Activated CD4-positive, alpha-beta T cell treated with anti-CD3 and anti-CD28 coated beads, Interleukin-2, Interleukin-4, amounts not matched to agents 100 ng/mL and 50 ng/mL, durations not matched to agents 16 hours and 8 hours (primary cell): ENCODE measurements around the gene DHX36.
A peak's percentile ranks its signal among the peaks of the same experiment; 100 is the strongest.

ENCODE experiments used
- DNase-seq: peaks from one replicate; pipeline ENCODE4 v3.0.0-alpha.2; 2020; ENCODE audit warnings: low spot score

Gene DHX36, protein sequence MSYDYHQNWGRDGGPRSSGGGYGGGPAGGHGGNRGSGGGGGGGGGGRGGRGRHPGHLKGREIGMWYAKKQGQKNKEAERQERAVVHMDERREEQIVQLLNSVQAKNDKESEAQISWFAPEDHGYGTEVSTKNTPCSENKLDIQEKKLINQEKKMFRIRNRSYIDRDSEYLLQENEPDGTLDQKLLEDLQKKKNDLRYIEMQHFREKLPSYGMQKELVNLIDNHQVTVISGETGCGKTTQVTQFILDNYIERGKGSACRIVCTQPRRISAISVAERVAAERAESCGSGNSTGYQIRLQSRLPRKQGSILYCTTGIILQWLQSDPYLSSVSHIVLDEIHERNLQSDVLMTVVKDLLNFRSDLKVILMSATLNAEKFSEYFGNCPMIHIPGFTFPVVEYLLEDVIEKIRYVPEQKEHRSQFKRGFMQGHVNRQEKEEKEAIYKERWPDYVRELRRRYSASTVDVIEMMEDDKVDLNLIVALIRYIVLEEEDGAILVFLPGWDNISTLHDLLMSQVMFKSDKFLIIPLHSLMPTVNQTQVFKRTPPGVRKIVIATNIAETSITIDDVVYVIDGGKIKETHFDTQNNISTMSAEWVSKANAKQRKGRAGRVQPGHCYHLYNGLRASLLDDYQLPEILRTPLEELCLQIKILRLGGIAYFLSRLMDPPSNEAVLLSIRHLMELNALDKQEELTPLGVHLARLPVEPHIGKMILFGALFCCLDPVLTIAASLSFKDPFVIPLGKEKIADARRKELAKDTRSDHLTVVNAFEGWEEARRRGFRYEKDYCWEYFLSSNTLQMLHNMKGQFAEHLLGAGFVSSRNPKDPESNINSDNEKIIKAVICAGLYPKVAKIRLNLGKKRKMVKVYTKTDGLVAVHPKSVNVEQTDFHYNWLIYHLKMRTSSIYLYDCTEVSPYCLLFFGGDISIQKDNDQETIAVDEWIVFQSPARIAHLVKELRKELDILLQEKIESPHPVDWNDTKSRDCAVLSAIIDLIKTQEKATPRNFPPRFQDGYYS

DNA sequence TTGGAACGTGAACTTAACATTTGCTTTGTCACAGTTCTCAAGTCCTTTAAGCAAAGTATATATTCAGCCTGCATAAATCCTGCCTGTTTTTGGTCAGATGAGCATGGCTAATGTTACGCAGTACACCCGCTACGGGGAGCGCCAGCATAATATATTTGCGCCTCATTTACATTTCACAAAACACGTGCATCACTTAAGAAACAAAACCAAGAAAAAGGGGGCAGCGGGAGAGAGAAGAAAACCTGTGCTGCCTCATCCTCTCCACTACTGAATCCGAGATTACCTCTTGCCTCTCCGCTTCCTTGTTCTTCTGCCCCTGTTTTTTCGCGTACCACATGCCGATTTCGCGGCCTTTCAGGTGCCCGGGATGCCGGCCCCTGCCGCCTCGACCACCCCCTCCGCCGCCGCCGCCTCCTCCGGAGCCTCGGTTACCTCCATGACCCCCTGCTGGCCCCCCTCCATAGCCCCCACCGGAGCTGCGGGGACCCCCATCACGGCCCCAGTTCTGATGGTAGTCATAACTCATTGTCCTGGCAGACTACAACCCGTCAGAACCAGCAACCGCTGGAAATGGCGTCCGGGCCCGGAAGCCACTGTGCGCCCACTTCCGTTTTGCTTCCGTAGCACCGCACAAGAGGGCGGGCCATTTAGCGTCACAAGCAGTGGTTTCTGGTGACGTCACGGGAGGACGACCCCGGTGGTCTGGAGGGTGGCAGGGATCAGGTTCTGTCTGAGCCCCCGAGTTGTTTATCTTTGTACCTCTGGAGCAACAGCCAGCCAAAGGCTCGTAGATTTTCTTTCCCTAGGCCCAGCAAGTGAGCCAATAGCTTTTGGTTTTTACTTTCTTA is at the start of gene DHX36:
Gene DHX36 (minus strand): TSS at position 597 of the 848 bp plus-strand sequence. CDS start 71 bp downstream, at position 526.
- DNase-seq = peak; percentile 92

DNA sequence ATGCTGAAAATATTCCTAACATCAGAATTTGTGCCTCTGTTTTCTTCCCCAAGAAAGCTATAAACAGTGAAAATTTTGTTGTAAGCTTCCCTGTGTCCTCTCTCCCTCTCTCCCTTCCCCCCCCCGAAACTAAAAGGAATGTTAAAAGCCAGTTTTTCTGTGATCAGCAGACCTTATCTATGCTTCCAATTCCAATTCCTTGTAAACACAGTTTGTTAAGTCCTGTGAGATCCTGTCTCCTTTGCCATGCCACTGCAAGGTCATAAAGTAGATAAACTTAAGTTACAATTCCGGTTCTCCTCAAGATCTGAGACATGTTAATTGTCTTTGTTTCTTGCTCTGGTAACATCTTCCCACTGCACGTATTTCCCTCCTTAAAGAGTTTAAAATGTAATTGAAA is 42.9 kb upstream of the DHX36 start:
- no peak for DNase-seq

DNA sequence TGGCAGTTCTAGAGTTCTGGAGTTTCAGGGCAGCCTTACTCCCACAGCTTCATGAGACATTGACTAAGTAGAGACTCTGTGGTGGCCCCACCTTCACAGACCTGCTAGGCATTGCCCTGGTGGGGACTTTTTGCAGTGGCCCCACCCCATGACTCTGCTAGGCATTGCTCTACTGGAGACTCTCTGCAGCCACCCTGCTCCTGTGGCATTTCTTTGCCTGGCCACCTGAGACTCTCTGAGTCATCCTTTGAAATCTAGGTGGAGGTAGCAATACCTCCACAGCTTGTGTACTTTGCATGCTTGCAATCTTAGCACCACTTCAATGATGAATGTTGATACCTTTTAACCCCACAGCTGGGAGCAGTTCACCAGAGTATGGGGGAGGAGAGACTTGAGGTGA is 40.6 kb upstream of the DHX36 start:
- DNase-seq = no peak

DNA sequence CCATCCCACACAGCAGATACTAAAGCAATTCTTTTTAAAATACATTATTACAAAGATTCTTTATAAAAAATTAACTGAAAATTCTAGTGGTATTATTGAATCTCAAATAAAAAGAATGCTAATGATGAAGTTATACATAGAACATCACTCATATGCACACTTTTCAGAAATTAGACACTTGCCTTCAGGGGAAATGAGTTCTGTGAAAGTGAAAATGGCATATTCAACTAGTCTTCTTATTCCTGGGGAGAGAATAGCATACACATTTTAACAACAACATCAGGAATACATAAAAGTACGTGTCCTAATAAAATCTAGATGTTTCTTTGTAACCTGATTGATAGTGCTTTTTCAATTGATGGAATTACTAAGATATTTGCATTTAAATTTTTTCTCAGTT is 36.8 kb upstream of the DHX36 start:
- DNase-seq = no peak

DNA sequence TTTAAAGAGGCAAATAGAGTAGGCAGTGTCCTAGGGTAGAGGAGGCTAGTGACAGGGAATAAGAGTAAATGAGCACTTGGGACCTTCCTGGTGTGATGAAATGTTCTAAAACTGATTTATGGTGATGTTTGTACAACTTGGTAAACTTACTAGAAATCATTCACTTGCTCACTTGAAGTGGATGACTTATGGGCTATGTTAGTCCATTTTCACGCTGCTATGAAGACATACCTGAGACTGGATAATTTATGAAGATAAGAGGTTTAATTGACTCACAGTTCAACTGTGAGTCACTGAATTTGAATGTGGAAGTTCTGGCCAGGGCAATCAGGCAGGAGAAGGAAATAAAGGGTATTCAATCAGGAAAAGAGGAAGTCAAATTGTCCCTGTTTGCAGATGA is 31.7 kb upstream of the DHX36 start:
- no peak for DNase-seq

DNA sequence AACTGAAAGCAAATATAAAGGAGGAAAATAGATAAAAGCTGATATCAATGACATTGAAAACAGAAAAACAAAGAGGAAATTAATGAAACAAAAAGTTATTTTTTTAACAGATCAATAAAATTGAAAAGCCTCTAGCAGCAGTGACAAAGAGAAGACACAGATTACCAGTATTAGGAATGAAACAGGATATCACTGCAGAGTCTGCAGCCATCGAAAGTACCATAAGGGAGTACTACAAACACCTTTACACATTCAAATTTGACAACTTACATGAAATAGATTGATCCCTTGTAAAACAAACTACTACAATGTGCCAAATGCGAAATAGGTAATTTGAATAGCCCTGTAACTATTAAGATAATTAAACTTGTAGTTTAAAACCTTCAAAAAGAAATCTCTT is 24.9 kb upstream of the DHX36 start:
- DNase-seq = no peak

DNA sequence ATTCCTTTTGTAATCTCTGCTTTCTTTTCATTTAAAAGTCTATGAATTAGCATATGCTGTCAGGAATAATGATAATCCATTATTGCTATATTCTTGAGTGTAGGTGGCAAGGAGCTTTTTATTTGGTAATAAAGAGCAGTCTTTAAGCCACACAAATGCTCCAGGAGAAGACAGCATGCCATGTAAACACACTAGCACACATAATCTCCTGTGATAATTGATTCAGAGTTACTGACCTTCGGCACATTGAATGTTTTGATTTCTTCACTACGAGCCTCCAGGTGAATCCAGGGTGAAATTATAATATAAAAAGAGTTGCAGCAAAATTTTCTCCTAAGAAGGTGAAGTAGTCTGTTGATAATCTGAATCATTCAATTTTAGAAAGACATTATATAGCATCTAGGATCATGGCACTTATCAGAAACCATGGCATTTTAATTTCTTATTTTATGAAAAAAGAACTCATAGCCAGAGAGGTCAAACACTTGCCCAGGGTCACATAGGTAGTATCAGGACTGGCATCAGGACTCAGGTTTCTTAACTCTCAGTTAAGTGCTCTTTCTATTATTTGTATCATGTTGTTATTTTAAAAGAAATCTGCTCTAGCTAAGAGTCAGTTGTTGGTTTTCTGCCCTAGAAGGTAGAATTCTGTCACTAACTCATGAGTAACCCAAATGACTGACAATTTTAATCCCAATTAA is 21.3 kb upstream of the DHX36 start:
- no peak for DNase-seq

DNA sequence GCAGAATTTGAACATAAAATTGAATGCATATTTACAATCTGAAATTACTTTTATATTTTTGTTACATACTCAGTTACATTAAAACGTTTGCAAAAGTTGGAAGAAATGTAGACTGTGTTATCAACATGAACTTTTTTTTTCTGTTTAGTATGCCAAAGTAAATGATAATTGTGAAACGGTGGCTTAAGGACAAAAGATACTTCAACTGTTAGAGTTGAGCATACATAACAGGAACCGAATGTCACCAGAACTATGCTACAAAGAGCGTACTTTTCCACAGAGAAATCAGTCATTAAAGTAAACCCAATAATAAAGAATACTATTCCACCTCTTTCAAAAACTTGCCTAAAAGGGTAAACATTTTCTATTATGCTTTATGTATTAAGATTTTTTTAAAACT is 14.3 kb upstream of the DHX36 start:
- no peak for DNase-seq

DNA sequence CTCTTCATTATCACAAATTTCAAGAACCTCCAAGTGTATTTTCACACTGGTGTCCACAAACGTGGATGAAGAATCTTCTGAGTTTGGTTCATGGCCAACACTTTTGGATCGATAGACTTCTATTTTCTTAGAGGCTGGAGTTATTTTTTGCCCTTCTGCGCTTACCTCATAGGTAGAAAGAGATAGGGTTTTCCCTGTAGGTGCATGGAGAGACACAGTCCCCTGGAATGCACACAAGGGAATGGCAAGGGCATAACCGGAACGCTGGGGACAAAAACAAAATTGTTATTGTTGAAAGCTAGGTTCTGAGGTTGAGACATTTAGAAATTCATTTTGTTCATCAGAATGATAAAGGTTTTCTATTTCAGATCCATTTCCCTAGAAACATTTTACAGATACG is 13.7 kb upstream of the DHX36 start:
- DNase-seq = no peak

DNA sequence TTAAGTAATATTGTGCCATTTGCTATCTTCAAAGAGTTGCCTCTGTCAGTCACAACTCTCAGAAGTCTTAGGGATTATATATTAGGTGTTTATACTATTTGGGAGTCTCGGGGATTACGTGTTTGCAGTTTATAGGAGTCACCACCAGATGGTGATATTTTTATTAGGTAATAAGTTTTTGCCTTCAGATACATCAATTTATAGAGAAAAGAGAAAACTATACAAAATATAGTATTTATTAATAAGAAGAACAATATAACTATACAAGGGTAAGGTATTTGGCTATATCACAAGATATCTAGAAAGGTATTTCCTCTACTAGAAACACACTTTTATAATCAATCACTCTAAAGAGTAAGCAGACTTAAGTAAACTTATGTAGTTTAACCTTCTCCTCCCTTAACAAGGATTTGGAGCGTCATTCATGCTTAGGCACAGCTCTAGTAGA is 10.7 kb upstream of the DHX36 start:
- DNase-seq = no peak

DNA sequence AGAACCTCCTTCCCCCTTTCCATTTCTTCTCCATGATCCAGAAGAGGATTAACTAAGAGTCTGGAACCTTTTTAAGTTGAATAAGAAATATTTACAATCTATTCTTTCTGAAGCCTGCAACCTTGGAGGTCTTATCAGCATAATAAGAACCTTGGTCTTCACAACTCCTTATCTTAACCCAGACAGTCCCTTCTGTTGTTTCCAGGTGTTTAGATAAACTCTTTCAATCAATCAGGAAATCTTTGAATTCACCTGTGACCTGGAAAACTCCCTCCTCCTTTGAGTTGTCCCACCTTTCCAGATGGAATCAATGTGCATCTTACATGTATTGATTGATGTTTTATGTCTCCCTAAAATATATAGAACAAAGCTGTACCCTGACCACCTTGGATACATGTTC is 3.6 kb upstream of the DHX36 start:
- no peak for DNase-seq

DNA sequence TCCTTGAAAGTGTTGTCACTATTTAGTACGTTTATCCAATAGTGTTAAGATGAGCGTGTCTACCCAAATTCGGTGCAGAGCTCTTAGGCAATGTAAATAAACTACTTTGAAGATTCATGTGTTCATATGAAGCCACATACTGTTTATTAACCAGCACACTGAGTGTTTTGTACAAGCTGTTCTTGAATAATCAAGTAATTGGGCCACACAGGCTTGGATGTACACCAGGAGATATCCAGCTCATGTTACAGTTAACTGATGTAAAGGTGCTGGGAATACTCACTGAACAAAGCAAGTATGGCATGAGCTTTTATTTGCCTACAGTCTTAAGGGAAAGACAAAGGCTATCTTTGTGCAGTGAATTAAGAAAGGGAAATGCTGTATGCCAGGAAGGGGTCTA is 632 bp upstream of the DHX36 start:
- no peak for DNase-seq

DNA sequence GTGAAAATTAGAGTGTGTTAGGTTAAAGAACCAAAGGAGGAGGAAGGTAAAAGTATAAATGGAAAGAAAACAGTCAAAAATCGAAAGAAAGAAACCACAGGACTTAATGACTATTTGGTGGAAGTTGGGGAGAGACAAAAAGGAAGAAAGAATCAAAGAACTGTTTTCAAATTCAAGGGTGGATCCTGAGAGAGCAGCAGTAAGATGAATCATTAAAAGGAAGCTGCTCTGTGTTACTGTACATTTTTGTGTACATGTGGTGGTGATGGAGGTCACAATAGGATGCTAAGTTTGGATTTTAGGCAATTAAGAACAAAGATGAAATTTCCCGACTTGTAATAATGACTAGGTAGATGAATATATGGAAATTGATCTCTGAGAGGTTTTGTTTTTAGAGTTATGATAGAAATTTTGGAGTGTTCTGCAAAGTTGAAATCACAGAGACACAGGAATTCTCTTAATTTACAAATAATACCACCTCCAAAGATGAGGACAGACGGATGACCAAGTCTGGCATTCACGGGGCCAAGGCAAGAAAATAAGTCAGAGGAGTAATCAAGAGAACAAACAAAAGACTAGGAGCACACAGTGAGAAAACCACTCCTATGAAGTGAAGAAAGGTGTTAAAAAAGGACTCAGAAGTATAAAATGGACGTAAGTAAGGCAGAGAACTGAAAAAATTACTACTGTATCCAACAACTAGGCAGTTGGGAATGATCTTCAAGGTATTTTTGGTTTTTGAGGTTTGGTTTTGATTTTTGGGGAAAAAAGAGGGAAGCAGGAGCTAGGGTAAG is 7.1 kb downstream of the DHX36 start:
- DNase-seq = no peak

DNA sequence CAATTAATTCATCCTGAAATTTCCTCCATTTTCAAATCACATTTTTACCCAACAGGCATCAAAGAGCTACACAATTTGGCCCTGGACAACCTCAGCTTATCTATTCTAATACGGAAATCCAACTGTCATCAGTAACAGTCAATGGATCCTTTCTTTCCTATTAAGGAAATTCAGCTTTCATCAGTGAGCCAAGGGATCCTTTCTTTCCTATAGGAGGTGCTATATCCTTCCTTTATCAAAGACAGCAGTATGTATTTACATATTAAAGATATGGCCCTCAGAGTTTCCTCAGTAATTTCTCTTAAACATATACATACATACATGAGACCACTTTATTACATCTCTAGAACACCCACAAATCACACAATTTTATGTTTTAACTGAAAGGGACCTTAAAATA is 10.1 kb downstream of the DHX36 start:
- DNase-seq = no peak

DNA sequence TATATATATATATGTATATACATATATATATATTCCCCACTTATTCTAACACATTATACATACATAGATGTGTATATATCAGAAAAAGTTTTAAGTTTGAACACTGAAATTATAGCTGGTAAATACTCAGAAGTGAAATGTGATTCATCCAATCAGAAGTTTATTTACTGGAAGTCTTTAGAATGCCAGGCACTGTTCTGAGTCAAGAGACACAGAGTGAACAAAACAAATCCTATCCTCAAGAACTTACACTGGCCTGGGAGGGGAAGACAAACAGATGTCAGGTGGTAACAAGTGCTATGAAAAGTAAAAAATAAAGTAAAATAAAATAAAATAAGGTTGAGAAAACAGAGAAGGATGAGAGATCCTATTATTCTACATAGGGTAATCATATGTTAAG is 13.4 kb downstream of the DHX36 start:
- DNase-seq = no peak

DNA sequence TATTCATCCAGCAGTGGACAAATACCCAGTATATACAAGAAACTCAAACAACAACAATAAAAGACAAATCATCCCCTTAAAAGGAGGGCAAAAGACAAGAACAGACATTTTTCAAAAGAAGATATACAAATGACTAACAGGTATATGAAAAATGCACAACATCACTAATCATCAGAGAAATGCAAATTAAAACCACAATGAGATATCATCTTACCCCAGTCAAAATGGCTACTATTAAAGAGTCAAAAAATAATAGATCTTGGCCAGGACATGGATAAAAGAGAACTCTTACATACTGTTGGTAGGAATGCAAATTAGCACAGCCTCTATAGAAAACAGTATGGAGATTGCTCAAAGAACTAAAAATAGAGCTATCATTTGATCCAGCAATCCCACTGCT is 16.9 kb downstream of the DHX36 start:
- no peak for DNase-seq

DNA sequence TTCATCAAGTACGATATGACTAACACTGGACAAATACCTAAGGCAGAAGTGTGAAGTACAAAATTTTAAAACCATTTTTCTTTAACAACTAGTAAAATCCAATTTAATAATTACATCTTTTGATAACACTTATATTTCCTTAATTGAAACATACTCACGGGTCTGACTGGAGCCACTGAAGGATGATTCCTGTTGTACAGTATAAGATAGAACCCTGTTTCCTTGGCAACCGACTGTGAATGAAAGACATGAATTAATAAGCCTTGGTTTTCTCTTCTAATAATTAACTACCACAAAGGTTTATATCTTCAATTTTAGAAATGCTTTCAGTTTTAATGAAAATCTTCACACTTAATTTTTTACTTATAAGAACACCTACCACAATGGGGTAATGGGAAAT is 19.4 kb downstream of the DHX36 start:
- DNase-seq = no peak

DNA sequence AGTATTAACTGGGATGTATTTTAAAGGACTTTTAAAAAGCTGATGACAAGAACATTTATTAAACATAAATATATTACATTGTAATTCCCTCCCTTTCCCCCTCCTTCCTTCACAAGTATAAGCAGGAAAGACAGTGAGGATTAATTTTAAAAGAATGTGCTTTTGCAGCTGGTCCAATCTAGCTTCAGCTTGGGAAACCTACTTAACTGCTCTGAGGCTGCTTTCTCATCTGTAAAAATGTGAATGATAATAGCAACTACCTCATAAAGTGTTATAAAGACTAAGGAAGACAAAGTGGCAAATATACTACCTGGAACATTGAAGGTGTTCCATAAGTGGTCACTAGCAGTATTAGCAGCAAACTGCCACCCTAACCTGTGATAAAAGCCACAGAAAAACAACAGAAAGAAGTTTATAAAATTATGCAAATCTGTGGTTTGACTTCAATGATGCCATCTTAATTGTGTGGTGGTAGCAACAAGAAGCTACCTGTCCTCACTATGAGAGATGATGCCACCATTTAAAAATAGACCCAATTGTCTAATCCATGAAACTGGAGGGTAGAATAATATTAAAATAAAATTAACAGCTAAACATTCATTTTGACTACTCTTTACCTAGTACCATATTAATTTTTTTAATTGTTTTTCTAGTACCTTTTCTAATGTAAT is 20.0 kb downstream of the DHX36 start:
- no peak for DNase-seq

DNA sequence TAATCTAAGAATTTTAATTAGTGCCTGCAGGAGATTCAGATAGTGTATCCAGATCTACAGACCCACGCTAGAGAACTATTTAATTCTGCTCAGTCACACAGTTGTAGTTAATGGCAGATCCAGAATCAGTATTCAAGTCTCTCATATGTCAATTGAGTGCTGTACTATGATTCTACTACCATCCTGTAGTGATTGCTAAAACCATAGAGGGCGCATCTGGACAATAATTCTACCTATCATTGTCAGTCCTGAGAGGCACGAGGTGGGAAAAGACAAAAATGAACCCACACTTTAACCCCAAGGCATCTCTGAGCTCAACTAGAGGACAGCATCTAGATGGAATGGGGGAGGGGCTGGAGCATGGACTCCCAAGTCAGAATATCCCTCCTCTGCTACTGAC is 22.7 kb downstream of the DHX36 start:
- no peak for DNase-seq

DNA sequence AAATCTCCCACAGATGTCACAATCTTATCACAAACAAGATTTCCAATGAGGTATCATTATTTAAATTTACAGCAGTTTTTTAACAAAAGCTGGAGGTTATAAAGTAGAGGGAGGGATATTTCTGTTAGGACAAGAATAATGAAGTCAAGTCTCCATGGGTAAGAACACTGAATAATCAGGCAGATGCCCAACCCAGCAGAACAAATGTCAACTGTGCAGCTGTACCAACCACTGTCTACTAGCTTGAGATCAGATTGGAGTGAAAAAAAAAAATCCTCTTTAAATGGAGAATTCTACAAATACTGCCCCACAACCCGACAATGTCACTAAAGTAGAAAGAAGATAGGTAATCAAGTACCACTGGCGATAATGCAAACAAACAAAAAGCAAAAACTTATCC is 30.3 kb downstream of the DHX36 start:
- no peak for DNase-seq
